Dermis microvascular lymphatic vessel endothelial cell (primary cell): ENCODE measurements around the gene LVRN. TPM values are rescaled to one million over a fixed set of nuclear protein-coding genes. Genes with fewer than 3 reads are reported as not detected.

Experiments used
- DNase-seq, 2 donors: peaks; one replicate each; pipeline versions ENCODE4 v3.0.0 to v3.0.0-alpha.2; 2010; ENCODE audit warnings: low read depth in 2 of 2
- total RNA-seq: library from RNA; depleted of rRNA; stranded (reverse); fragments of >200 nt; gene quantifications from 2 replicates; pipeline ENCODE4 v1.2.1, GENCODE V29; 2014

Gene LVRN
- total RNA-seq, 1 donor from 2014 or later, result 0.13 TPM

- DNase-seq, result no peak
Observed at GRCh38 chr5:116023619-116024018, 61.3 kb downstream of the LVRN start.

- DNase-seq, result no peak
Observed at GRCh38 chr5:116025866-116026265, 63.6 kb downstream of the LVRN start.

- DNase-seq, result peak; percentile 93 to 94
Observed at GRCh38 chr5:116032094-116032517, 69.8 kb downstream of the LVRN start, which contains the start of gene ARL14EPL. Gene ARL14EPL, plus strand, starts transcription at chr5:116032472. Its CDS starts 18,994 bp downstream, at chr5:116051466.

- DNase-seq, result no peak
Observed at GRCh38 chr5:116032991-116033390, 70.7 kb downstream of the LVRN start.

- DNase-seq, result no peak
Observed at GRCh38 chr5:116035123-116035522, 72.8 kb downstream of the LVRN start.

- DNase-seq, result peak in 1 of 2 donors; percentile 7
Observed at GRCh38 chr5:116037236-116037822, 75.1 kb downstream of the LVRN start.

- DNase-seq, result no peak
Observed at GRCh38 chr5:116038817-116039216, 76.5 kb downstream of the LVRN start.

GRCh38 chr5:116042375-116042774, 80.1 kb downstream of the LVRN start:
- no peak for DNase-seq

- no peak for DNase-seq
Observed at GRCh38 chr5:116044073-116044472, 81.8 kb downstream of the LVRN start.

- DNase-seq, result no peak
Observed at GRCh38 chr5:116045821-116046220, 83.5 kb downstream of the LVRN start.

- no peak for DNase-seq
Observed at GRCh38 chr5:116046261-116046660, 84.0 kb downstream of the LVRN start.

- no peak for DNase-seq
Observed at GRCh38 chr5:116046823-116047222, 84.5 kb downstream of the LVRN start.

GRCh38 chr5:116058346-116058936, 96.2 kb downstream of the LVRN start:
- no peak for DNase-seq

GRCh38 chr5:116062352-116062751, 100.1 kb downstream of the LVRN start:
- no peak for DNase-seq

- DNase-seq, result no peak
Observed at GRCh38 chr5:116063950-116064349, 101.7 kb downstream of the LVRN start.

- peak; percentile 49 to 66 for DNase-seq
Observed at GRCh38 chr5:116068028-116068632, 105.9 kb downstream of the LVRN start.

GRCh38 chr5:116071211-116071610, 108.9 kb downstream of the LVRN start:
- DNase-seq, result no peak

GRCh38 chr5:116075191-116075831, 113.0 kb downstream of the LVRN start:
- DNase-seq, result no peak

GRCh38 chr5:116076496-116076895, 114.2 kb downstream of the LVRN start:
- DNase-seq, result no peak
